Subcutaneous adipose tissue (tissue), 4 donors: ENCODE results near the gene COMP. TPM values are rescaled to one million over a fixed set of nuclear protein-coding genes. Genes with fewer than 3 reads are reported as not detected.

Source experiments
- CTCF ChIP-seq: fragments of 450-650 bp; IDR thresholded peaks from one replicate; pipeline ENCODE4 v1.5.1; 2016; ENCODE audit warnings: low read depth, mild to moderate bottlenecking, control low read depth, antibody characterized with exemption, moderate library complexity
- total RNA-seq, 4 donors: library from RNA; depleted of rRNA; stranded (reverse); fragments of >200 nt; gene quantifications; one replicate each; pipeline ENCODE4 v1.1.0, GENCODE V29; 2016

Gene COMP
- total RNA-seq, 4 donors from 2014 or later: 6.2 to 48.0 (median 14.2) TPM

- TF ChIP-seq CTCF: no peak
Observed at GRCh38 chr19:18832306-18833140, 41.4 kb upstream of the COMP start.

- no peak for TF ChIP-seq CTCF
Observed at GRCh38 chr19:18831524-18832305, 40.6 kb upstream of the COMP start, which contains the start of gene UPF1. TSS of gene UPF1 (plus strand) at chr19:18831959. CDS start at chr19:18832210, 251 bp downstream.

- no peak for TF ChIP-seq CTCF
Observed at GRCh38 chr19:18830488-18830887, 39.4 kb upstream of the COMP start.

GRCh38 chr19:18828786-18829185 lies 37.7 kb upstream of the COMP start:
- no peak for TF ChIP-seq CTCF

GRCh38 chr19:18817574-18817973 lies 26.5 kb upstream of the COMP start:
- no peak for TF ChIP-seq CTCF

- TF ChIP-seq CTCF: no peak
Observed at GRCh38 chr19:18815673-18816072, 24.6 kb upstream of the COMP start.

GRCh38 chr19:18814063-18814462 lies 23.0 kb upstream of the COMP start:
- TF ChIP-seq CTCF: no peak
